ENCODE results near the gene MTNR1A.

MTNR1A gene

DNA sequence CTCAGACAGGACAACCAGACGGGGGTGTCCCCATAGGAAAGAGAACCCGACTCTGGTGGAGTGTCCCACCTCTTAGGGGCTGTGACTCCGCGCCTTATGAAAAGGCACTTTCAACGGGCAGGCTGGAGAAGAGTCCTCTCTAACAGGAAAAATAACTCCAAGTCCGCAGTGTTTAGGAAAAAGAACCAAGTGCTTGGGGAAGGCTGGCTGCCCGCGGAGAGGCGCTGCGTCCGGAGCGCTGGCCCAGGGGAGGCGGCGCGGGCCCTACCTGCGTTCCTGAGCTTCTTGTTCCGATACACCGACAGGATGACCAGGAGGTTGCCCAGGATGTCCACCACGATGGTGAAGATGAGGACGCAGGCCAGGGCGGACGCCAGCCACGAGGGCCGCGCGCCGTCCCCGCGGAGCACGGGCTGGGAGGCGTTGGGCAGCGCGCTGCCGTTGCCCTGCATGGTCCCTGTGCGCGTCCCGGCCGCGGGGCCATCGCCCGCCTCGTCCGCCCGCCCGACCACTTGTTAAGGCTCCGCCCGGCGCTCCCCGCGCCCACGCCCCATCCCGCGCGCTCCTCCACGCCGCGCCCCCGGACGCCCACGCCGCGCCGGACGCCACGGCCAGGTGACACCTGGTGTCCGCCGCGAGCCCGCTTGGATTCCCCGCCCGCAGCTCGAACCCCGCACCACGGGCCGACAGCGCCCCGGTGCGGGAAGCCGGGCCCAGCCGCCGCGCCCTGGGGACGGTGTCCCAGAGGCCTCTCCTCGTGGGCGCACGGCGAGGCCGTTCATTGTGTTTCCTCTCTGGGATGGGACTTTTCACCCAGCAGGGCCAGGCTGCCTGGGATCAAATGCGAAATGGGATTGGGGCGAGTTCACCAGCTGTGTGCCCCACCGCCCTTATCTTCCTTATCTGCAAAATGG lies at the start of gene MTNR1A:
Gene MTNR1A, minus strand, starts transcription at position 654 of the 914 bp plus-strand sequence. Its CDS starts 202 bp downstream, at position 452.
- DNase-seq: no peak

DNA sequence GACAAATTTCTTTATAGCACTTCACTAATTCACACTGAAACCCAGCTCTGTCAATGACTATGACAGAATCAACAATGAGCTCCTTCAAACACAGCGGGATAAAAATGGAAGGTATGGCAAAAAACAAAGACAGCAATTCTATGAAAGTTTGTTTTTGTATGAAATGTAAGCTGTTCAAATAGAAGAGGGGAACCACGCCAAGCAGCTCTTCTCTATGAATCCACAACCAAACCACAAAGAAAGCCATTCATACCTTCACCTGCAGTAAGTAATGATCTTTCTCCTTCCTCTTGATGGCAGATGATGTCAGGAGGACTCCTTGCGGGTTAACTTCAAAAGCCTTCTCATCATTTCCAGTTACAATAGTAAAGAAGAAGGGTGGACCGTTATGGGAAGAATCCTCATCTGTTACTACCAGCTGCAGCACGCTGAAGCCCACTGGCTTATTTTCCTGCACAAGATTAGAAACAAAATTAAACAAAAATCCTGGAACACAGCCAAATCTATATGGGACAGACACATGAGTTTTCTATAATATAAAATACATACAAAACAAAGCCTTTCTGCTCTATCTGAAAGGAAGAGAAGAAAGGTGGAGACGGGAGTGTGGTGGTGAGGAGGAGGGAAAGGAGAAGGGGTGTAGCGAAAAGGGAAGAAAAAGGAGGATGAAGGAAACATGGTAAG lies 48.9 kb upstream of the MTNR1A start:
- no peak for DNase-seq

DNA sequence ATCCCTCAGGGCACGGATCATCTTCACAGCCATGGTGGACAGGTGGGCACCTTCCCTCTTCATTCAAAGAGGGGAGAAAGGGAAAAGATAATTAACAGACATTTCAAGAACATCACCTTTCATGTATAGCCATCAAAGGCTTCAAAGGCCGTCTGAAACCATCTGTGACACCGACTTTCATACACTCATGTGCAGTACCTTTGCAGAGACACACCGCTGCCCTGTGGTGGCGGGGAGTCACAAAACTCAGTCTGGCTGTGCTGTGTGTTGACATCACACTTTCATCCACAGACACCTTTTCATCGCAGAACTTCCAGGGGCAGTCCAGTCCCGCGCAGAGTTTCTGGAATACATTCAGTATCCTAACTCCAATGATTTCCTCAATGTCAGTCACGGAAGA lies 47.6 kb upstream of the MTNR1A start:
- no peak for DNase-seq

DNA sequence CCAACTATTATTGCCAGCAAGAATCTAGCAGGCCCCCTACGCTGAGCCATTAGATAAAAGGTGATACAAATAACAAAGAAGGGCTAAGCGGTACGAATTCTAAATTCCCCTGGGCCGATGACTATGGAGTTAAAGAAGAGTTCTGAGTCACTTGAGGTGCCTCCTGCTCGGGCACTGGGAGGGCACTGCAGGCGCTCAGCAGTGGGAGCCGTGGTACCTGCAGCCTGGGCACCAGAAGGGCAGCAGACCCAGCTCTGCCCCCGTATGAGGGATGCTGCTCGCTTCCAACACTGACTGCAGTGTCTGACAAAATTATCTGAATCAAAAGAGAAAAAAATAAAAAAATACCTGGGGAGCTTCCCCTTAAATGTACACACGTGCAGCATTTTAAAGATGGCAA lies 44.1 kb upstream of the MTNR1A start:
- no peak for DNase-seq

DNA sequence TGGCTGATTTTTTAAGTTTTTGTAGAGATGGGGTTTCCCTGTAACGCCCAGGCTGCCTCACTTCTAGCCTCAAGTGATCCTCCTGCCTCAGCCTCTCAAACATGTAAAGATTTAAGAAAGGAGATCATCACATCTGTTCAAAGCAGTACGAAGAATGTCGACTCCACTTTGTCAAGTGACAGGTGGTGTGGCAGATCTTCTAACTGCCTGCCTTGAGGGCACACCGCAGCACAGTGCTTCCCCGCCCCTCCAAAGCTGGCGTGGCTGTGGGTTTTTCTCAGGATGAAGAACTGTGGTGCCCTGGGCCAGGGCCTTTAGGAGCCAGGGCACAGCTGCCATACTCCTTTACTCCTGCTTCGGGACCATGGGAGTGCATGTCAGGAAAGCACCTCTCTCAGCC lies 43.3 kb upstream of the MTNR1A start:
- no peak for DNase-seq

DNA sequence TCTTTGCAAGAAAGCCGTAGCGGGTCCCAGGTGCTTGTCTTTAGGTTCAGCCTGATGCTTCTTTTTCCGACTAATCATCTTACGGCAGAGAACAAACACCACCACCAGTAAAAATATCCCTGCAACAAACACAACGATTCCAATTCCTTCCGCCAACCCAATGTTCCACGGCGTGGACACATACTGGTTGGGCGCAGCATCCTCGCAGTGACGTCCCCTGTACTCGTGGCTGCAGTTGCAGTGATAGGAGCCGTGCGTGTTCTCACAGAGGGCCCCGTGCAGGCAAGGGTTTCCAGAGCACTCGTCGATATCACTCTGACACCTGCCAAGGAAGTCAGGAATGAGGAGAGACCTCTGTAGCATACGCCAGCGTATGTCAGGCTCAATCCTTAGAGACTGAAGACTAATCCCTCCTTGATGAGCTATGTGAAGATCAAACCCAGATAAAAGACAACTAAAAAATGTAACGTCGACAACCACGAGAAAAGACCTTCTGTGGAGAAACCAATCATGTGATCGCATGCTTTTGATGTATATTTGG lies 41.6 kb upstream of the MTNR1A start:
- no peak for DNase-seq

DNA sequence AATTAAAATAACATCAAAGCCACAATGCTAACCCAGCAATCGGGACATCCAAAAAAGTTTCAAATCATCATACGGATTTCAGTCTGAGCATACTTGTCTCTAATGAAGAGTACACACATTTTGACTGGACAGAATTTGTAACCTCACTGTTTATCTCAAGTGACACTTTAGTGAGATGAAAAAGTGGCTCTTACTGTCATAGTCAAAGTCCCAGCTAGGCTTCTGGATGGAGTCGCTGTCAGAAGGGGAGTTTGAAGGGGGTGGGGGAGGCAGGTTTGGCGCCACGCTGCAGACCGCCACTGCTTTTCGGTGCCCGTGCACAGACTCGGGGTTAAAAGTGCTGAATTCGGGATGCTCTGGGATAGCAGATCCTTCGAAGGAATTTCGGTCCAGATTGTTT lies 41.0 kb upstream of the MTNR1A start:
- DNase-seq: no peak

DNA sequence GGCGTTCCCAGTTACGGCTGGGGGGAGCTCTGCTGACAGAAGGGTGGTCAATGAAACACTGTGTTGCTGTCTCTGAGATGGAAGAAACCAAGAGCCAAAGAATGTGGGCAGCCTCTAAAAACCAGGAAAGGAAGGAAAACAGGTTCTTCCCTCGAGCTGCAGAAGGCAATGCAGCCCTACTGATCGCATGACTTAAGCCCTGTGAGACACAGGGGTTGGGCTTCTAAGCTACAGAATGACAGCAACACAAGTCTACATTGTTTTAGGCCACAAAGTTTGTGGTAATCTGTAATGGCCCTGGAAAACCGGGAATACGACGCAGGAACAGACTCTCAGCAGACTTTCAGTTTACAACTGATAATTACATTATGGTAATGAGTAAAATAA lies 38.2 kb upstream of the MTNR1A start:
- no peak for DNase-seq

DNA sequence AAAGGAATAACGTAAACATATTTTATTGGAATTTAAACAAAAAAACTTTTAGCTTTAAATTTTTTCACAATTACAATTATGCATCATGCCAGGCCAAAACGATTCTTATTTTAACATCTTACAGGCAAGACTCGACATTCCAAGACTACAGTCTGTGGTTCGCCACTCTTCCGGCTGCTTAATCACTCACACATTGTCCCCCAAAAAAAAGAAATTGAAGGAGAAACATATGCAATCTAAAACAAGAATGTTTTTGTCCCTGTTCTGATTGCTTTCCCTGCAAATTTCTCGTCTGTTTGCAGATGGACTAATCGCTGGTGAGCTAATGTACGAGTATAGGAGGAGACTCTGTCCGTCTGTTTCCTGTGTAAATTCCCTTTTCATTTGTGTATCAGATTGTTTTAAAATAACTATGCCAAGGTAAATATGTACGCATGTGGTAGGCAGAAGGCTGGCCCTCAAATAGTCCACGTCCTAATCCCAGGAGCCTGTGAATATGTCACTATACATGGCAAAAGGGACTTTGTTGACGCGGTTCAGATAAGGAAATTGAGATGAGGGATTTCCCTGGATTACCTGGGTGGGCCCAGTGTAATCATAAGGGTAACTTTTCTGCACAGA lies 37.7 kb upstream of the MTNR1A start:
- DNase-seq: no peak

DNA sequence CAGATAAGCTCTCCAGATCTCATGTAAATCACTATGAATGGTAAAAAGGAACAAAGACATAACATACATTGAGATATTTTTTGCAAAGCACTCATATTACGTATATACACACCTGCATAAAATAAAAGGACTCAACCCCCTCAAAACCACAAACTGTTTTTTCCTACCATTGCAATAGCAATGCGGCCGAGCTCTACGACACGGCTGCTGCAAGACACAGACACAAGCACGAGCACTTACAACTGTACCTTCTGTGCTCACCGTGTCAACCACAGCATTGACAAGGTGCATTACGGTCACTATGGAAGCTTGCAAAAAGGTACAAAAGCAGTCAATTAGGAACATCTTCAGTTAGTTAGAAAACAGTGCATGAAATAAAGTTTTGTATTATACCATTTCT lies 37.1 kb upstream of the MTNR1A start:
- DNase-seq: no peak

DNA sequence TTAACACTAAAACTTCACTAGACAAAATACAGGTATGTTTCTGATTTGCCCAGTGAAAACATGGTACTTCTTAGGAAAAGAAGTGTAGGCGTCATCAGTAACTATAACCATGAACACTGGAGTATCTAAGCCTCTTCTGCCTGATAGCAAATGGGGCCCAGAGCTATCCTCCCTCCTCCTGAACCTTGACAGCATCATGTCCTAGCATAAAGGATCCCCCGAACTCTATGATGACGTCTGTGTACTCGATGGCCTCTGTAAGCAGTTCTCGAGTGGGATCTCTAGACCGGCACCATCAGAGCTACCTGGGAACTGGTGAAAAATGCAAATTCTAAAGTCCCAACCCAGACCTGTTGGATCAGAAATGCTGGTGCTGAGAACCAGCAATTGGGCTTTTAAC lies 36.3 kb upstream of the MTNR1A start:
- DNase-seq: no peak

DNA sequence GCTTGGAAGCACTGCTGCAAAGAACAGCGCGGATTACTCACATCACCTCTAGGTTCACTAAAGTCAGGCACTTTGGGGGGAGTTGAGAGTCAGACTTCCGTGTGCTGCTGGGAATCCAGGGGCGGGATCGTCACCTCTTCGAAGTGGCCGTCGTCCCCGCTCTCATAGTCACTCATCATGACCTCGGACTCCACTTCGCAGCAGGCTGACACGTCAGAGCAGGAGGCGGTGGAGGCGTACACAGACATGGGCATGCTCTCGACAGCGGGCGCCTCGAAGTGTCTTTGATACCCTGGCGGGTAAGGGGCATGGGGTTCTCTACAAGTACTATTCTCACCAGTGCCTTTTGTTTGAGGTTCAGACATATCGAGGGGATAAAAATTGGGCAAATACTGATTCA lies 33.1 kb upstream of the MTNR1A start:
- DNase-seq: no peak

DNA sequence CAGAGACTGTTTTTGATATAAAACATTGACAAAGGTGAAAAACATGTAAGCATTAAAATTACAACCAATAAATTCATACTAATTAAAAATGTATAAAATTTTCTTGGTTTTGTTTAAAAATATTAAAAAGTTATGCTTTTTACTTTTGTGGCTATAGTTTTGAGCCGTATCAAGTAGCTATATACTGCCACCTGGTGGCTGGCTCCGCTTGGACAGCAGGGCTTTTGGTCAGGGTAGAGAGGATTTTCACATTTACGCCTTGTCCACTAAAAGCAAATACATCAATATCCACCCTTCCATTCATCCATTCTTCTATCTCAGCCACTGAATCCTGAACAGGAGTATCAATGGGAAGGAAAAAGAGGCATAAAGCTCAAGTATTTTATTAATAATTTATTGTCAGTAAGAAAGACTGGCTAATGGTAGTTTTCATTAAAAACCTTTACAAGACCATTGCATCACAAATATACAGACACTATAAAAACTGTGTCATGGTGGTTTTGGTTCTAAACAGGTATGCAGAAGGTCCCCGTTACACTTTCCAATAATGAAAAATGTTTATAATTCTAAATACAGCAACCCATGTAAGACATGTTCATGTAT lies 32.1 kb upstream of the MTNR1A start:
- DNase-seq: no peak

DNA sequence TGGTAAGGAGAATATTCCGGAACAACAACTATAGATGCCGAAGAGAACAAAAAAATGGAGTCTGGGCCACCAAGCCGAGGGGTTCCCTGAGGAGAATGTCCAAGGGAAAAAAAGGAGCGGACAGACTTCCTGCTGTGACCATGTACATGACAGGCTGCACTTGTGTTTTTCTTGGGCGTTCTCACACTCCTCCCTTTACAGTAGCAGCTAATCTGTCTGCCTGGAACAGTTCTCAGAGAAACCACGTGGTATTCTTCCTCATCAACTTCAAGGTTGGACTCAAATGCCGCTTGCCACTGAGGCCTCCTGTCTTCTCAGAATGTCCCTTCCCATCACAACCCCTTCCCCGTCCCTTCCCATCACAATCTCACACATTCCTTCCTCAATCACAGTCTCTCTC lies 30.8 kb upstream of the MTNR1A start:
- DNase-seq: no peak

DNA sequence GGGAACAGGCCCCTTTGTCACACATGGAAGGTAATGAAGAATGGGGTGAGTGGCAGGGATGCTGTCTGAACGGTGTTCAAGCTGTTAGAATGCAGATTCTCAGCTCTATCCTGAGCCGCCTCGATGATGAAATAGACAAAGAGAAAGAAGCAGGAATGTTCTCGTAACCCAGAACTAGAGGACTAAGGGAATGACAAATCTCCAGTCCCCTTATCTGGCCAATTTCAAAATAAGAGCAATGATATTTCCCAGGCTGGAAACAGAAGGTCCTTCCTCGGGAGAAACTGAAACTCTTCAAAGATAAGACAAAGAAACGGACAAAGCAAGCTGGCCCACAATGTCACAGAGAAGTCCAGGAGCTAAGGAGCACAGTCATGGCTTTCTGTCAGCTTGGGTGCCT lies 29.5 kb upstream of the MTNR1A start:
- DNase-seq: no peak

DNA sequence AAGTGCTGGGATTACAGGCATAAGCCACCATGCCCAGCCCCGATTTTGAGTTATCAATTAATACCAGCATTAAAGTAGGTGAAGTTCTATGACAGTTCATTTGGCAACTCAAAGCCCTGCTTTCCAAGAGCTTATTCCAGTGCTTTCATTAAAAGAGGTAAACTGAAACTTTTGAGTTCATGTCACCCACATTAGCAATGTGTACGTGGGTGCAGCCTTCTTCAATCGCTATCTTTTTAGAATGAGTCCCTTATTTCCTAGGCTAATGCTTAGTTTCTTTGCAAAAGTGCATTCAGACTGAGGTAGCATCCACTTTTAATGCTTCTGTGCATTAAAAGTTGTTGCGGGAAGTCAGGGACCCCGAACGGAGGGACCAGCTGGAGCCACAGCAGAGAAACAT lies 26.1 kb upstream of the MTNR1A start:
- no peak for DNase-seq

DNA sequence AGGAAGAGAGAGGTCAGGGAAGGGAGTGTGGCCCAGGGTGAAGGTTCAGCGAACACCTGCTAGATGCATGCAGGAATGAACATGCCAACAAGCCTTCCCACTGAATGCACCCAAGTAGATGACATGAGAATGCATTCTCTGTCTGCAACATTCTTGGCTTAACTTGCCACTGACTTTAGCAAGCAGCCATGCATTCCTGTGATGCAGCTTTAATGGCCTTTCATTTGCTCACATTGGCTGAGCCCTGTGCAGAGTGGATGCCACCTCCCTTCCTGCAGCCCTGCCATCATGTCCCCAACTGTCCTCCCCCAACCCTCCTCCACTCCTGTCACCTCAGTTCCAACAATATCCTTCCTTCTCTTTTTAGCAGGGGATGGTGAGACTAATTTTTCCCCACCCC lies 25.3 kb upstream of the MTNR1A start:
- no peak for DNase-seq

DNA sequence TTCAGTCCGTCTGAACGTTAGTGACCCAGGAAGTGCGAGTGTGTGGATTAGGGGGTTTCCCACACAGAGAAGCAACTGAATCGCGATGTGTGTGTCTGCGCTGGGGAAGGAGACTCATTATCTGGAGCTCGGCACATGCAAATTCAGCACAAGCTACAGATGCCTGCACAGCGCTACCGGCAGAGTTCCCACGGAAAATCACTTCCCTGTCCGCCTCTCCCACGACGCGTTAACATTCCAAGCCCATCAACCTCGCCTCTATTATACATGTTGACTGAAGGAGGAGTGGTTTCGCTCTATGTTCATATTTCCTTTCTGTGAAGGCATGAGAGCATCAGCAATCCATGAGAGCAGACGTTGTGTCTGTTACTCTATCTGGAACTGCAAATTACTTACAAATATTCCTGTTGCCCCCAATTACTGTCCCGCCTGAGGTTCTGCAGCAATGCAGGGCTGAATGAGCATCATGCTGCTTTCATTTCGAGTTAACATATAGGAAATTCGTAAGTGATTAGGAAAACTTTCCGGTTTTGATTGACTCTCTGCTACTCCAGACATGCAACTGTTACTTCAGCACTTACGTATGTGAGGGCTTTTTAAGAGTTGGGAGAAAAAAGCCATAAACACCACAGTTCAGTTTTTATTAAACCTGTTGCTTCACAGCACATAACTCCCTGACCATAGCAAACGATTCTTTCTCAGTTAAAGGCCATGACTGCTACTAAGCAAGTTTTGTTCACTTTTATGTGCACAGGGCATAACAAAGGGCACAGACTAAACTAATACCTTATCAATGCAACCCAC lies 15.0 kb upstream of the MTNR1A start:
- no peak for DNase-seq

DNA sequence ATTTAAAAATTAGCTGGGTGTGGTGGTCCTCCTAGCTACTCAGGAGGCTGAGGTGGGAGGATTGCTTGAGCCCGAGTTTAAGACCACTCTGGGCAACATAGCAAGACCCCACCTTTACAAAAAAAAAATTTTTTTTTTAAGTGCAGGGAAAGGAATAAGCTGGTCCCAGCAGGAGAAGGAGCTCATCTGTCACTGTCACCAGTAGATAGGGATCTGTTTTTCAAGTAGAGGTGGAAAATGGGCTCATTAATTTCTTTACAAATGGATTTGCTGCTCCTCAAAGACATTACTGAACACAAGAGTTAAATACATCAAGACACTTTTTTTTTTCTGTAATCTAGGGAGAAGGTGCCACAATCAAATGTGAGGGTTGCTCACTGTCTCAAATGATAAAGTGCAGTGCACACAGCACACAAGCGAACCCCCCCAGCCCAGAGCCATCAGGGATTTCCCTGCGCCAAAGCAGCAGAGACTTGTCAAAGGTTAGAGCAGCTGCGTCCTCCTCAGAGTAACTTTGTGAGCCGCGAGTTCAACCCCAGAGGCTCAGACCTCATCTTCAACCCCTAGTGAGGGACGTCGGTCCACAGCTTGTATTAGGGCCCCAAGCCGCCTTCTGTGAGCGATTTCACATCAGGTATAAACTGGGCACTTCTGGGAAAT lies 14.3 kb upstream of the MTNR1A start:
- DNase-seq: no peak

DNA sequence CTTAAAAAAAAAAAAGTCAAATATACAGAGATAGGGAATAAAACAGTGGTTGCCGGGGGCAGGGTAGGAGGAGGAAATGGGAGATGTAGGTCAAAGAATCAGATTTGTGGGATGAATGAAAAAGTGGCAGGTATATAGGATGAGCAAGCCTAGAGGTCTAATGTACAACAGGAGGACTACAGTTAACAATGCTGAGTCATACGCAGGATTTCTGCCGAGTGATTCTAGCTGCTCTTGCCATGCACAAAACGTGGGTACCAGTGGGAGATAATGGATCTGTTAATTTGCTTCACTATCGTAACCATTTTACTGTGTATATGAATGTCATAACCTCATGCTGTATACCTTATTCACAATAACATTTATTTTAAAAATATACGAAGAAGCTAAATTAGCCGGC lies 10.7 kb upstream of the MTNR1A start:
- no peak for DNase-seq

DNA sequence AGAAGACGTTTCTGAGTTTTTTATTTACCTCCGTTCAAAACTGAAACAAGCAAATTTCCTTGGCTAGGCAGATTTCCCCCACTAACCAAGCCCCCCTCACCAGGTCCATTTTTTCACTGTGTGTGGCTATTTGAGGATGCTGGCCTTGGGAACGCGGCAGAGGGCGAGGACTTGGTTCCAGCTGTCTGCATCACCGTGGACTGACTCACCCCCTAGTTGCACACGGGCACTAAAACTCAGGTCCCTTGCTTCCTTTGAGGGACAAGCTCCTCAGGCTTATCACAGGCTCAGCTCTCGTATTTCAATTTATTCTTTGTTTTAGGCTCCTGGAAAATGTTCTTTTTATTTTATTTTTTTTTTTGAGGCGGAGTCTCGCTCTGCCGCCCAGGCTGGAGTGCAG lies 8.4 kb upstream of the MTNR1A start:
- no peak for DNase-seq

DNA sequence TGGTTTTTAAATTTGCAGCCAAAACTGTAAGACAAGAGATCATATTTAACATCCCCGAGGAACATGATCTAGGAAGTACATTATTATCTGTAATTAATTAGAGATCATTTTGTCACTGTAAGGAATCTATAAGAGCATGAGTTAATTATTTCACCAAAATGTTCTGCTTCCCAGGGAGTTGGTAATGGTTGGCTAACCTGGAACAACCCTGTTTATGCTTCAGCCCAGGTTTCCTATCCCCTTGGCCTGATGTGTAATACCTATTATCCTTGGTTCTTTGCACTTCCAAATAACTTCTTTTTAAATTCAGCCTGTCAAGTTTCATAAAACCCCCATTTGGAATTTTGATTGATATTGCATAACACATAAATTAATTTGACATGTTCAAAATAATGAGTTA lies 6.4 kb upstream of the MTNR1A start:
- DNase-seq: no peak
